GM19351 (cell line): ENCODE data around the gene LINC01488.
A peak's percentile ranks its signal among the peaks of the same experiment; 100 is the strongest.

ENCODE experiments used
- ATAC-seq: cut with Tn5 transposase; IDR thresholded peaks from one replicate; pipeline ENCODE4 v1.9.1; 2021; ENCODE audit warnings: mild to moderate bottlenecking, moderate library complexity; ENCODE audit not compliant: unreplicated experiment

Gene LINC01488

DNA sequence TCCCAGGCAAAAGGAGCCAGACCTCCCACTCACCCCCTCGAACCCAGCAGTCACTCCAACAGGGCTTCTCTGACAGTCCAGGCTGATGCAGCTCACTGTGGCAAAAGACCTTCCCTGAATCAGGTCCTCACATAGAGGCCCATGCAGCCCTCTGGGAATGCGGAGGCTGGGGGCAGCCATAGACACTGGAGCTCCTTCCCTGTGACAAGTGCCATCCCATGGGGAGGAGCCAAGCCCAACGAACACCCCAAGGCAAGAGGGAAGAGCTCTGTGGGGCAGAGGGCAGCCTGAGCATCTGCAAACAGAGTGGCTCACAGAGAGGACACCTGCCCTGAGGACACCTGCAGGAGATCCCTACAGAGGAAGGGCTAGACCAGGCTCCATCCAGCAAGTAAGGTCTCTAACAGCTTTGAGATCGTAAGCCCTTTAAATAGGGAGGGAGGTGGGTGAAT lies at the start of gene LINC01488:
Gene LINC01488, plus strand, starts transcription at position 271 of the 452 bp plus-strand sequence.
- ATAC-seq = no peak

DNA sequence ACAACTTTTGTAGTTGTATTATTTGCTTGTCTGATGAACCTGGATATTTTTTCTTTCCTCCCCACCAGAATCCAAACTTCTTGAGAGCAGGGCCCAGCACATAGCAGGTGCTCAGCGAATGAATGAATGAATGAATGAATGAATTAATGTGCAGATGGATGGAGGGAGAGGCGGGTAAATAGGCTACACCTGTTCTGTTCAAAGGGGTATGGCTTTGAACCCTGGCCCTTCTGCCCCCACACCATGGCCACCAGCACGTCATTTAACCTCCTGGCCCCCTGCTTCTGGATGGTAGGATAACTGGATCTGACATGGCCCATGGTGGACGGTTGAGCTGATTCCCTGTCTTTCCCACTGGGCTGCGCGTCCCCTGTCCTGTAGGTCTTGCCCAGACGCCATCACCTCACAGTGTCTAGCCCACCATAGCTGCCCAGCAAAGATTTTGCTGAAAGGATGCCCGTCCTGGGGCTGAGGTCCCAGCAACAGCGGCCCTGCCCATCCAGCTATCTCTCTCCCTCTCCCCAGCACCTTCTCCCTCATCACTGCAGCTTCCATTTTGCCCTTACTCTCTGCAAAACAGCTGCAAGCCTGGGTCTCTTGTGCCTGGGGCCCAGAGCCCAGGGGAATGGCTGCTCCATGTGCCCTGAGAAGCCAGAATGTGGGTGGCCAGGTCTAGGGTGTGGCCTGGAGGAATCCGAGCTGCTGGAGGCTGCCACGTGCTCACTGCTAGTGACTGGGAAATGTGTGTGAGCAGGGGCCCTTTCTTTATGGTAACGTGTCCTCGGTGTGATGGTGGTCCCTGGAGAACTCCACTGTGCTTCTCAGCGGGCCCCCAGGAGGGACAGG lies 49.3 kb upstream of the LINC01488 start:
- ATAC-seq = no peak

DNA sequence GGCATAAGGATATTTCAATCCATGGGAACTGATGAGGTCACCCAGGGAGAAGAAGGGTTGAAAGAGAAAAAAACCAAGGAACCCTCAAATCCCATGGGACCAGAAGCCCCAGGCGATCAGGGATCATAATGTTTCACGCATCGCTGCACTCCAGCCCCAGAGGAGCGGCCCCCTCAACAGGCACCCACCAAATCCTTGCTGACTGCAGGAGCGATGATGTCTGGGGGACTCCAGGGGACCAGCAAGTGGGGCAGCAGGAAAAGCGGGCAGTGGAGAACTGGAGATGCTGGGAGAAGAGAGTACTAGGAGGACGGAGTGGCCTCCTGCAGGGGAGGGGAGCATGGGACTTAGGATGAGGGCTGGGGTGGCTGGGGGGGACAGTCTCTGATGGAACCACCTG lies 47.7 kb upstream of the LINC01488 start:
- no peak for ATAC-seq

DNA sequence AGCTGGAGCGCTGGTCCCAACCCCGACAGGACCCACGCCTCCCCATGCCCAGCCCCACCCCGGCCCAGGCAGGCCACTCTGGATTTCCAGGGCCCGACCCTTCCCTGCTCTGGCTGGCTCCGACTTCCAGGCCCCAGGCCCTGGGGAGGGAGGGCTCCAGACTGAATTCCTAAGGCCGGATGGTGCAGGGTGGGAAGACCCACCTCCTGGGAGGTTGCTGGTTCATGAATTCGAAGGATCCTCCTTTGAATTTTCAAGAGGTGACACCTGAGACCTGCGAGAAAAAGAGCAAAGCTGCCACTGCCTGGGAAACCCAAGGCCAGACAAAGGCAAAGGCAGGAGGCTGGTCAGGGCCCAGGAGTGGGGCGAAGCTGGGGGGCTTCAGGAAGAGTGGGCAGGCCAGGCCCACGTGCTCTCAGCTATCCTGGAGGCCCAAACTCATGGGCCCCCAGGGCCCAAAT lies 47.0 kb upstream of the LINC01488 start:
- ATAC-seq = no peak

DNA sequence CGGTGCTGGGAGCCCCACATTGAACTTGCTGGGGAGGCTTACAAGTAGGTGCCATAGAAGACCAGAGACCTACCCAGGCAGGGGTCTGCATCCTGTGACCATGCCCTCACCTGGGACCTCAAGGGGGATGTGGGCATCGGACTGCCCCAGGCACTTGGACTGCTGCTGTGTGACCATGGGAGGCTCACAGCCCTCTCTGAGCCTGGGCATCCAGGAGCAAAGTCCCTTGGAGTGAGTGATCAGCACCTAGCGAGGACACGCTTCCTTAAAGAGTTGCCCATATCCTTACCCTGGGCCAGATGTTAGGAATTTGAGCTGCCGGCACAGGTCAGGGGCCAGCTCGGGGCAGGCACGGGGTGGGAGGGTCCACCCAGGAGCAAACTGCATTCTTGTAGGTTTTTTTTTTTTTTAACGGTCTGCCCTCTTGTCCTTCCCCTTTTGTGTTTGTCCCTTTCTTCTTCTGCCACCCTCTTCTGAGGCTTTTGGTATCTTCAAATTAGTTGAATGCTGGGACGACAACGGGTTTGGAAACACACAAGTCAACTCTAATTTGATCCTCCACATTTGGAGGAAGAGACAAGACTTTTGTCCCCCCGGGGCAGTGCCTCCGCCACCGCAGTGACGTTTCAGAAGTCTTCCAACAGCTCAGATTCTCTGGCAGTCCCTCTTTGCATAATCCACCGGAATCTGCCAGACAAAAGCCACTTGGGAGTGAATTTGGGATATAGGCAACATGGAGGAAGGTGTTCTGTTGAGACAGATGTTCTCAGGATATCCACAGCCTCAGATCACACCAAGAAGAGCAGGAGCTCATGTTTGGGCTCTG lies 46.1 kb upstream of the LINC01488 start:
- no peak for ATAC-seq

DNA sequence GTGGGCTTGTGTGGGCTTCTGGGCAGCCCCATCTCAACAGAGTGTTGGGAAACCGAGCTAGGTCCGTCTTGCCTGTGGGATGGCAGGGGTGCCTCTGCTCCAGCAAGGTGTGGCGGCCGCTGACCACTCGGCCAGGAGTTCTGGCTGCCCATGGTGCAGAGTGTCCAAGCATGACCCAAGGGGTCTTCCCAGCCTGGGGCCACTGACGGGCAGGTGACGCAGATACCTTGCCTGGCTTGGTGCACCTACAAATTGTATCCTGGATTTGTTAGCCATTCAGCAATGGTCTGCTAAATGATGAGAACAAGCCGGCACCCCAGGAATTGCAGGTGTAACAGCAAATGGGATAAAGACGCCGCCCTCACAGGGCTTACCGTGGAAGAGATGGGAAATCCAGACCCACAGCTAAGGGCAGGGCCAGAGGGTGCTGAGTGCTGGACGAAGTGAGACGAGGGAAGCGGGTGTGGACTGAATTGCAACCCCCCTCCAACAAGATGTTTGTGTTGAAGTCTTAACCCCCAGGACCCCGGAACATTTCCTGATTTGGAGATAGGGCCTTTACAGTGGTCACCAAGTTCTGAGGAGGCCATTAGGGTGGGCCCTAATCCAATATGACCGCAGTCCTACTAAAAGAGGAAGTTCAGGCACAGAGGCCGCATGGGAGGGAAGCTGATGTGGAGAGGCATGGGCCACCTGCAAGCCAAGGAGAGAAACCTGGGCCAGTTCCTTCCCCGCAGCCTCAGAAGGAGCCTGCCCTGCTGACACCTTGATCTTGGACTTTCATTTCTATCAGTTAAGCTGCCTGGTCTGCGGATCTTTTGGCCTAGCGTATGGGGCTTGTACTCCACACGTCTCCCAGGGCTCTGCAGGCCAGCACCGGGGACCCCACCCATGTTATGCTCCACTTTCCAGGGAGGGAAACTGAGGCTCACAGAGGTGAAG lies 45.2 kb upstream of the LINC01488 start:
- no peak for ATAC-seq

DNA sequence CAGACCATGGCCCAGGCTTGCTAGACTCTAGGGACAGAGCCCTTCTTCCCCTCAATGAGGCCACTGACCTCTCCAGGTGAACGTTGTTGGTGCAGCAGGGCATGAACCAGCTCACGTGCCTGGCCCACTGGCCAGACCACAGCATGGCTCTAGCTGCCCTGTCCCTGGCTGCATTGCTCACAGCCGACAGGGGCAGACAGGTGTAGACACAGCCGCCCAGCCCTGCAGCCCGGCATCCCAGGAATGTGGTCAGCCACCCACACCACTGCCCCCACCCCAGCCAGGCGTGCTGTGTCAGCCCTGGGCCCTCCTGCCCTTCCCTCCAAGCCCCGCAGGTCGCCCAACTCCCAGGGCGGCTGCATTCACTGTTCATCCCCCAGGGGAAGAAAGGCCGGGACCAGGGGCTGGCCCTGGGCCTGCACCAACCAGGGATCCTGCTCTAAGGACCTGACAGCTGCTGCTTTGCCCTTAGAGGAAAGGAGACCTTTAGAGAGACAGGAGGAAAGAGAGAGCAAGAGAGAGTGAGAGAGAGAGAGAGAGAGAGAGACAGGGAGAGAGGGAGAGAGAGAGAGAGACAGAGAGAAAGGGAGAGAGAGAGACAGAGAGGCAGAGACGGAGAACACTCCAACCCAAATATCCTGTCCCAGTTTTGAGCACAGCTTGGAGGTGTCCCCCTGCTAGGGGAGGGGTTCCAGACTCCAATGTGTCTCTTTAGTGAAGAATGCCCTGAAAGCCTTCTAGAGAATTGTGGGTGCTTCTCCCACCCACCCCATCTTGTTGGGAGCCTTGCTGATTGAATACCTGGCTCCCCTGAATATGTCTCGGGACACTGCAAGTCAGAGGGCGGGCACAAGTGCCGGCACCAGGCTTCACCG lies 44.2 kb upstream of the LINC01488 start:
- no peak for ATAC-seq

DNA sequence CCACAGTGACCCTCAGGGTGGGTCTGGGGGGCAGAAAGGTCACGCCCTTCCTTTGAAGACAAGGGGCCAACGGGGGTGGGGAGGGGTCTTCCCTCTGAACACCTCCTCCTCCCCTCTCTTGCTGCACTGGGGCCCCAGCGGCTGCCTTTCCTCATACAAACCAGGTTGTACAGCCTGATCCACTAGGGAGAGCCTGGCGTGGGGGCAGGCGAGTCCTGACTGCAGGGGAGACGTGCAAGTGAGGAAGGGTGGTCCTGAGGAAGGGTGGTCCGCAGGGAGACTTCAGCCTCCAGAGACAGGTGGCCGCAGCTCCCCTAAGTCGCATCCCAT lies 43.6 kb upstream of the LINC01488 start:
- no peak for ATAC-seq

DNA sequence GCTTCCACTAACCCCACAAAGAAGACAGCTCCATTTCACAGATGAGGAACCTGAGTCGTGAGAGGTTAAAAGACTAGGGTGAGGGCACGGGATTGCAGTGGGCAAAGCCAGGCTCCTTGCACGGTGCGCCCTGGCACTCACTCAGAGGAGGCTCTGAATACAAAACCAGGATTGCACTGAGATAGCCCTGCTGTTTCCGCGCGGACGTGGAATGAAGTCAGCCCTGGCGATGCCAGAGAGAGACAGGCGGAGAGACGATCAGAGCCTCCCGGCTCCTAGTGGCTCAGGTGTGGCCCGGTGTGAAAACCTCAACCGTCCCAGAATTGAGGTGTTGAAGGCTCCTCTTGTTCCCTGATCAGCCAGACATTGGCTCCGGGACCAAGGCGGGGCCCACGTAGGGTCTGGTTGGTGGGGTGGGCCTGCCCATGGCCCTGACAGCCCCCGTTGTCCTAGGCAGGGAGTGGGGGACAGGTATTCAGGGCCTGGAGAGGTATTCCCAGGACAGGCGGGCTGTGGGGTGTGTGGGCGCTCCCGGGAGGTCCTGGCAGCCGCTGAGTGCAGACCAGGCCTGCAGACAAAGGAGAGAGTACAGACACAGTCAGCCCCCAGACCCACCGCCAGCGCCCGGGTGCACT lies 43.1 kb upstream of the LINC01488 start:
- no peak for ATAC-seq

DNA sequence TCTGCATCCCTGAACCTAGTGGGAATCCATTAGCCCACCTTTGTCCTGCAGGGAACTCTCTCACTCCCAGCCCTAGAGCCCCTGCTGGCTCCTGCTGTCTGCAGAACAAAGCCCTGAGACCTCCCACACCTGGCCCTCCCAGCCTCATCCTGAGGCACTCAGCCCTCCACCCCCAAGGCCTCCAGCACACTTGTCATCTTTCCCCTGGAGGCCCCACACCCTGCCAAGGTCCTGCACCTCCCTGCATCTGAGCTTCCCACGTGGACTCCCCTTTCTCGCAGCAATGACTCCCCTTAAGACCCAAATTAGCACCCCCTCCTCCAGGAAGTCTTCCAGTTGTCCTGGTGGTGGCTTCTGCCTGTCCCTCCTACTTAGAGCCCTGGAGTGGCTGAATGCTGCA lies 42.3 kb upstream of the LINC01488 start:
- ATAC-seq = no peak

DNA sequence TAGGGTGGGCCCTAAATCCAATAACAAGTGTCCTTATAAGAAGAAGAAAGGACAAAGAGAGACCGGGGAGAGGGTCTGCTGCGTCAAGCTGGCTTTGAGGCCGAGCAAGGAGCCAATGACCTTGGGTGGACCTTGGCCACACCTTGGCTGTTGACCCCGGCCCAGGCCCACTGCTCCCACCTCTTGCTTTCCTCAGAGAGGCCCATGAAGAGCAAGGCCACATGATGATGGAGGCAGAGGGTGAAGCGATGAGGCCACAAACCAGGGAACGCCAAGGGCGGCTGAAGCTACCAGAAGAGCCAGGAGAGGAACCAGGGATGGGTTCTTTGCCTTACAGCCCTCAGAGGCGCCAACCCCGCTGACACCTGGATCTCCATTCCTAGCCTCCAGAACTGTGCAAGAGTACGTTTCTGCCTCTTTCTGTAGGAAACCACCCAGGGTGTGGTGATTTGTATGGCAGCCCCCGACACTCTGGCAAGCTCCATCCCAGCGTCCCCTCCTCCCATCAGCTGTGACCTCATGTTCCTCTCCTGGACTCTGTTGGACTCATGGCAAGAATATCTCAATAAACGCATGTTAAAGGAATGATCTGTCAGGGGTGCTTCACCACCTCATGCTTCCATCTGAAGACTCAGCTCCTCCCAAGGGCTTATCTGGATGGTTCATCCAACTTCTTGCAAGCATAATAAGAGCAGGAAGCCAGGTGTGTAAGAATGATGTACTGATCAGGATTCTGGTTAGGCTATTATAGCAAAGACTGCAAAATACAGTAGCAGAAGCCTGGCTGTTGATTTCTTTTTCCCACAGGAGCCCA lies 41.6 kb upstream of the LINC01488 start:
- ATAC-seq = no peak

DNA sequence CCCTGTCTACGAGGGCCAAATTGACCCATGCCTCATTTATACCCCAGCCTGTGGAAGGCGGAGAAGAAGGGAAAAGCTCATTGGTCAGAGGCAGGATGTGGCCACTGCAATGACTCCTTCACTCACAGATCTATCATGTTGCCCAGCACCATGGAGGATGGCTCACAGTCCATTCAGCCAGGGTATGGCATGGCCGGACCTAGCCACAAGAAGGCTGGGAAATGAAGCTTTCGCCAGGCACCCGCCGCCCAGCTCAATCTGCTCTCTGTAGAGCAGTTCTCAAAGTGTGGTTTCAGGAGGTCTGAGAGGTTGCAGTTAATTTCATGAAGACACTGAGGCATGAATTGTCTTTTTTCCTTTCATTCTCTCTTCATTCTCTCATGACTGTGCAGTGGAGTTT lies 40.6 kb upstream of the LINC01488 start:
- no peak for ATAC-seq

DNA sequence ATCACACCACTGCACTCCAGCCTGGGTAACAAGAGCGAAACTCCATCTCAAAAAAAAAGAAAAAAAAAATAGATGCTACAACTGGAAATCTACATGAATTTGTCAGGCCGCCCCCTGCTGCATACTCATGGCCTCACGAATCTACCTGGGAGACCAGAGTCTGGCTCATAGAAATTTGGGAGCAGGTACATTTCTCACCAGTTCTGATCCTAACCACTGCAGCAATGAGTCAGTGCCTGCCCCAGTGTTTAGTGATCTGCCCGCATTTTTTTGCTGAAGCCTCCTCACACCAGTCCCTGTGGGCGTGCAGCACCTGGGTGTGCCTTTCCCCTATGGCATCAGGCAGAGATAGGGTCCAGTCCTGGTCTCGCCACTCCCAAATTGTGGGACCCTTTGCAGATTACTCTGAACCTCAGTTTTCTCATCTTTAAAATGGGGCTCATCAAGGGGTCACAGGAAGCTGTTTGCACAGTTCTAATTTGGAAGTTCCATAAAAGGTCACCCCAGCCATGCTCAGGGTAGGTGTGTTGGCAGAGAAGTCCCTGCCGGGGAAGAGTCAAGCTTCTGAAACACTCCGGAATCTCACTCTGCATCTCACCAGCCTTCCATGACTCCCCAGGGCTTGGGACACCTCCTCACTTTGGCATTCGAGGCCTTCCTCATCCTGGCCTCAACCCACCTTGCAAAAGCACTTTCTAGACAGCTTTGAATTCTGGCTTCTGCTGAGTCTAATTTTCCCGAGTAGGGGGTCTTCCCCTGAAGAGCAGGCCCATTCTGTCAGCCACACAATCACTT lies 39.3 kb upstream of the LINC01488 start:
- ATAC-seq = no peak

DNA sequence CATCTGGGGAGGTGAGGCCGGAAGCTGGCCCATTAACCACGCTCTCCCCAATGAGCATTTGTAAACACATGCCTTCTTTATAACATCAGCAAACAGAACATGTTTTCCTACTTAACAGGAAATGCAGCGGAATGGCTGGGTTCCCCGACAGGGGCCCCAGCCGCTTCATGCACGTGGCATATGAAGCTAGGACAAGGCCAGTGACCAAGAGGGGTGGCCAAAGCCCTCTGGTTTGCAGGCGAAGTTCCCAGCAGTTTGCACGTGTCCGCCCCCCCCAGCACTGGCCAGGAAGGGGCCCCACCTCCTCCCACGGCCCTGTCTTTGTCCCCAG lies 38.7 kb upstream of the LINC01488 start:
- no peak for ATAC-seq

DNA sequence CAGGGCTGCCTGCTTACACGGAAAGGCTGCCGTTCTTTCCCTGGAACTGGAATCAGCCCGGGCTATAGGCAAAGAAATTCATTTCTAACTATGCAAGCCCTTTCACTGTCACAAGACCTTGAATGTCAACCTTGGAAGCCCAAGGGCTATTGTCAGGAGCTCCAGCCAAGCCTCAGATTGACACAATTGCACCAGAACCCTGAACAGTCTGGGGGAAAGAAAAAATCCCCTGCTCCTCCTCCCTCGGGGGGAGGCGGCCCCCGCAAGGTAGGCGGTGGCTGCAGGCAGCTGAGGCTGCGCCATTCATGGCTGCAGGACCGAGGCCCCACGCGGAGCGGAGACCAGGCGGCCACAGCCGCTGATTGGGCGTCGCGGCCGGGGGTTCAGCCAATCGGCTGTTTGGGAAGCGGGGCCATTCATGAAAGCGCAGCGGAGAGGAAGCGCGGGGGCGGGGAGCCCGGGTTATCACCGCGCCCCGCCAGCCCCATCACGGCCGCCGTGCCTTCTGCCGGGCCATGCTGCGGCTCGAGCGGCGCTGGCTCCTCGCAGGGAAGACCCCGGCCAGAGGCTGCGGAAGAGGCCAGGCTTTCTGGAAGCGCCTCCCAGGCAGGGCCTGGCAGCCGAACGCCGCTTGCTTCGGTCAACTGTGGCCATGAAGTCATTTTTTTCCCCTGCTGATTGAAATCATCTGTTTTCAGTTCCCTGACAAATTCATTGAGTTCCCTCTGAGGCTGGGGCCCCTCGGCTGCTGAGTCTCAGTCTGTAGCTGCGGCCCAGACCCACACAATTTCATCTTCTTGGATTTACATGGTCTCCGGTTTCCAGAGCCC lies 38.1 kb upstream of the LINC01488 start:
- ATAC-seq = peak; percentile 89

DNA sequence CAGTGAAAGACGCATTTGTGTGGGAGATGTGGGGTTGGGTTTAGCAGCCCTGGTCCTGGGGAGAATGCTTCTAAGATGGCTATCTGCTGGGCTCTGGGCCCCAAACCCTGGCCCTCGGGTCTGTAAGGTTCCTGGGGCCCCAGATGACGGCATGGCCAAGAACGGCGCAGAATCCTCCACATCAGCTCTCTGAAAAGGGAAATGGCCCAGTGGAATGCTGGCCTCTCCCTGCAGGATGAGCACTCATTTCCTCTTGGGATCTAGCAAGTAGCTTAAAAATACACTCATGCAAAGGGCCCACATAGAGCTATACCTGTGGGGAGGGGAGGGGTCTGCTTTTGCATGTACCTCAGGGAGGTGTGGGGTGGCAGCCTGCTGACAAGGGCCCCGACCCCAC lies 37.5 kb upstream of the LINC01488 start:
- no peak for ATAC-seq
